Measurements from ENCODE around the gene DMD.
"Not testable (repeated sequence)": the region's sequence is repeated elsewhere in the genome, so short reads cannot be mapped to it uniquely, and the experiment has no call there.

Gene DMD

GRCh38 chrX:31497086-31497485 is 1714.3 kb downstream of the DMD start:
- H3K4me3 ChIP-seq (ENCODE audit: low read length) = no peak overlapping the region
- no peak for TF ChIP-seq CTCF (IDR thresholded peaks at IDR 0.05; ENCODE audit: insufficient read depth, low read depth, low read length, missing control alignments)
- DNase-seq (ENCODE audit: low read depth) = peak; percentile 13

- no peak for DNase-seq (ENCODE audit: low read depth)
- no peak for TF ChIP-seq CTCF (IDR thresholded peaks at IDR 0.05; ENCODE audit: insufficient read depth, low read depth, low read length, missing control alignments)
- H3K4me3 ChIP-seq (ENCODE audit: low read length) = no peak overlapping the region
Measured at GRCh38 chrX:31487951-31488350, 1723.4 kb downstream of the DMD start.

- no peak overlapping the region for H3K4me3 ChIP-seq (ENCODE audit: low read length)
- peak; percentile 30 for DNase-seq (ENCODE audit: low read depth)
- TF ChIP-seq CTCF (IDR thresholded peaks at IDR 0.05; ENCODE audit: insufficient read depth, low read depth, low read length, missing control alignments) = no peak
Measured at GRCh38 chrX:31483336-31483735, 1728.0 kb downstream of the DMD start.

GRCh38 chrX:31480696-31481095 is 1730.7 kb downstream of the DMD start:
- no peak for DNase-seq (ENCODE audit: low read depth)
- no peak for TF ChIP-seq CTCF (IDR thresholded peaks at IDR 0.05; ENCODE audit: insufficient read depth, low read depth, low read length, missing control alignments)
- no peak overlapping the region for H3K4me3 ChIP-seq (ENCODE audit: low read length)

- no peak for DNase-seq (ENCODE audit: low read depth)
- H3K4me3 ChIP-seq (ENCODE audit: low read length) = no peak overlapping the region
- TF ChIP-seq CTCF (IDR thresholded peaks at IDR 0.05; ENCODE audit: insufficient read depth, low read depth, low read length, missing control alignments) = no peak
Measured at GRCh38 chrX:31471229-31471628, 1740.1 kb downstream of the DMD start.

- H3K4me3 ChIP-seq (ENCODE audit: low read length); DNase-seq (ENCODE audit: low read depth): not testable (repeated sequence)
Measured at GRCh38 chrX:31470753-31471152, 1740.6 kb downstream of the DMD start.

- TF ChIP-seq CTCF (IDR thresholded peaks at IDR 0.05; ENCODE audit: insufficient read depth, low read depth, low read length, missing control alignments) = no peak
- no peak for DNase-seq (ENCODE audit: low read depth)
- H3K4me3 ChIP-seq (ENCODE audit: low read length) = no peak overlapping the region
Measured at GRCh38 chrX:31464306-31464915, 1746.9 kb downstream of the DMD start.
